SKM-1 treated with dmso at 0.1 percent for 144 hours (cell line): ENCODE measurements around the gene CDCA5.

Experiments used
- DNase-seq: peaks from one replicate; lab custom pipeline; 2025; ENCODE audit not compliant: unreplicated experiment; lab: John Stamatoyannopoulos, UW

Gene CDCA5

DNA sequence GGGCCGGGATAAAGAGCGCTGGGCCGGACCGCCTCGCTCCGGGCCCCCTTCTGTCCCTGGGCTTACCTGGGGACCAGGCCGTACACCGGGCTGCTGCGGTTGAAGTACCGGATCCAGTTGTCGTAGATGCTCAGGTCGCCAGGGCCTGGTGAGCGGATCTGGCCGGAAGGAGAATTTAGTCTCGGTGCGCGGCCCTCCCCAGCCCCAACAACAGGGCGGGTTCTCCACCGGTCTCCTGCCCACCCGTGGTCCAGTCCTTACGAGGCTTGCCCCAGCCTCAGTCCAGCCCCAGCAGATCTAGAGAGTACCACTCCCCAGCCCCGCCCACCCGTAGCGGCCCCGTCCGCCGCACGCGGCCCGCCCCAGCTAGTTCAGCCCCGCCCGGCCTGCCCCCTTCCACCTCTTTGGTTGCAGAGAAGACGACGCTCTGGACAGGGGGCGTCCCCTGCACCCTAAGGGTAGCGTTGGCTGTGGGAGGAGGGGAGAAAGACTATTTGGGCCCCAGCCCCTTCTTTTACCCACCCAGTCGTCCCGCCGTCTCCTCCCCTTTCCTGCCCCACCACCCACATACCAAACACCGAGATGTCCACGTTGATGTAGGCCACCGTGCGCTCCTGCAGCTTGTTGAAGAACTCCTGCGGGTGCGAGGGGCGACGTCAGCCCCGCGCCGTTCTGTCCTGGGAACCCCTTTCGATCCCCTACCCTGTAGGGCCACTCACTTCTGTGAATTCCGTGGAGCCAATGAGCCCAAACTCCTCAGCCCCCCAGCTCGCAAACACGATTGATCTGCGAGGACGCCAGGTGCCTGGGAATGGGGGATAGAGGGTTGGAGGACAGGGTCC, 36.0 kb downstream of the CDCA5 start:
- DNase-seq: no peak

DNA sequence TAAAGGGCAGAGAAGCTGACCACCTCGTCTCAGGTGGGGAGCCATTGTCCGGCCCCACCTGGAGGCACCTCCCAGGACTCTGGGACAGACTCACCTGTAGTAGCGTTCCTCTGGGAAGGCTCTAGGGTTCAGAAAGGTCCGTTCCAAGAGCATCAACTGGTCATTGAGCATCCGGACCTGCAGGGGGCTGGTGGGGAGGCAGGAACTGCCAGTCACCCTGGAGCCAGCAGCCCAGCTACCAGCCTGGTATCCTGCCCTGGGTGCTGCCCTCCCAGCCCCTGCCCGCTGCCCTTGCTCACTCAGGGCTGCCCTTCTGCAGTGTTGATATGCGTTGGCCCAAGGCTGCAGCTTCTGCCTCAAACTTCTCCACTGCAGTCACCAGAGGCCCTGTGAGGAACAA, 38.1 kb downstream of the CDCA5 start:
- no peak for DNase-seq

DNA sequence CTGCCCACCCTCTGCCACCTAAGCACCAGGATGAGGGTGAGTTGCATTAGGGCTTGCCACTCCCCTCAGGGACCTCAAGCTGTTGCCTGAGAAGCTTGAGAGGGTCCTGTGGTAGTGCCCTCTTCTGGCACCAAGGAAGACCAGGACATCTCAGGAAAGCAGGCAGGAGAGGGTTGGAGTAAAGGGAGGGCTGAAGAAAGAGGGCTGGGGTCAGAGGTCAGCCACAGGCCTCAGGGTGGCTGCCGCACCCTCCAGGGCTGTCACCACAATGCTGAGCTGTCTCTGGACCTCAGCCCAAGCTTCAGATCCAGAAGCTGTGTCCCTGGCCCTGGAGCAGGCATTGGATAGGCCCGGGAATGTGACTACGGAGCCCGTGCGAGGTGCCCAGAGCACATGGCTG, 38.8 kb downstream of the CDCA5 start:
- DNase-seq: no peak

GRCh38 chr11:65043881-65044501, 39.8 kb downstream of the CDCA5 start:
- DNase-seq: peak; percentile 76

- DNase-seq: no peak
Observed at GRCh38 chr11:65042891-65043290, 40.9 kb downstream of the CDCA5 start.

- peak; percentile 95 for DNase-seq
Observed at GRCh38 chr11:65040847-65041622, 42.8 kb downstream of the CDCA5 start, which contains the start of gene SAC3D1. SAC3D1 (plus strand) TSS chr11:65041210; CDS start chr11:65041293, 83 bp downstream.

- no peak for DNase-seq
Observed at GRCh38 chr11:65040520-65040846, 43.4 kb downstream of the CDCA5 start.

DNA sequence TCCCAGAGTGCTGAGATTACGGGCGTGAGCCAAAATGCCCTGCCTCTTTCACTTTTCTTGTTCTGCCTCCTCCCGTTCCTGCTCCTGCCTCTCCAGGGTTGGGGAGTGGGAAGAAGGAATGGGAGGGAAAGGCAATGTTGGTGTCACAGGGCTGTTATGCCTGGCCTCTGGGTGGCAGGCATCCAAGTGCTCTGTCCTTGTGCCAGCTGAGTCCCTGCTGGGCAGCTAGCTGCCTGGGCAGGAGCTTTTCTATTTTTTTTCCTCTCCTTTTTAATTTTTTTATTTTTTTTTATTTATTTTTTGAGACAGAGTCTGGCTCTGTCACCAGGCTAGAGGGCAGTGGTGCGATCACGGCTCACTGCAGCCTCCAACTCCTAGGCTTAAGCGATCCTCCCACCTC, 46.9 kb downstream of the CDCA5 start:
- no peak for DNase-seq

- DNase-seq: no peak
Observed at GRCh38 chr11:65035579-65035978, 48.3 kb downstream of the CDCA5 start.

GRCh38 chr11:65034423-65034822, 49.4 kb downstream of the CDCA5 start:
- DNase-seq: no peak

DNA sequence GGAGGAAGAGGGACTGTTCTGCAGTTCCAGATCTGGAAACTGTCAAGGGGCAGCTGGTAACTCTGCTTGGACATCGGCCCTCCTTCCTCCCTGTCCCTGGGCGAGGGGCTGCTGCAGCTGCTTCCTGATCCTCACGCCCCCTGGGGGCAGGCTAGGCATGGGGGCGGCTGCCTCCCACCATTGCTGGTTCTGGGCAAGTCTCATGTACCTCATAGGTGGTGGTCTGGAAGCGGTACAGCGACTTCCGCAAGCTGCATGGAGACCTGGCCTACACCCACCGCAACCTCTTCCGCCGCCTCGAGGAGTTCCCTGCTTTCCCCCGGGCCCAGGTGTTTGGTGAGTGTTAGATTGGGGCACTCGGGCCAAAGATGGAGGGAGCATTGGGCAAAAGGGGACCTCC, 51.6 kb downstream of the CDCA5 start:
- no peak for DNase-seq
